PC-9 (cell line): ENCODE measurements around the gene MCTP1. TPM values are rescaled to one million over a fixed set of nuclear protein-coding genes. Genes with fewer than 3 reads are reported as not detected.

Experiments
- BruUV-seq: library from RNA; stranded (reverse); fragments of 400-500 nt; replicated peaks from 2 replicates; lab custom pipeline; 2021; lab: Mats Ljungman, UMichigan
- CTCF ChIA-PET: fragments of 300-600 bp; sonication (Branson Sonifier 250); formaldehyde crosslinking; loops from one replicate; lab custom pipeline; 2022; ENCODE audit warnings: antibody characterized with exemption; lab: Charles Lee
- POLR2A ChIA-PET: fragments of 300-600 bp; sonication (Branson Sonifier 250); formaldehyde crosslinking; loops from one replicate; lab custom pipeline; 2022; ENCODE audit warnings: antibody characterized with exemption; ENCODE audit not compliant: unreplicated experiment; lab: Charles Lee
- DNase-seq, 2 experiments: peaks; one replicate each; pipeline versions ENCODE4 v3.0.0 to v3.0.0-alpha.2; 2015 to 2022; ENCODE audit warnings: mixed read lengths in 1 of 2
- H2AFZ ChIP-seq: fragments of 200-600 bp; sonication (generic); 2 replicates; pipeline ENCODE4 v1.8.1; 2017; ENCODE audit warnings: antibody characterized with exemption
- H3F3A ChIP-seq: fragments of 200-600 bp; sonication (generic); 2 replicates; pipeline ENCODE4 v1.8.1; 2017; ENCODE audit warnings: antibody characterized with exemption, mild to moderate bottlenecking, low read depth; ENCODE audit not compliant: insufficient read depth
- H3K27ac ChIP-seq: fragments of 200-600 bp; sonication (generic); 2 replicates; pipeline ENCODE4 v1.6.1; 2016; ENCODE audit warnings: mixed run types
- H3K27me3 ChIP-seq: fragments of 200-600 bp; sonication (generic); 2 replicates; pipeline ENCODE4 v1.6.1; 2016; ENCODE audit warnings: low read depth, mixed run types; ENCODE audit not compliant: insufficient read depth
- H3K36me3 ChIP-seq: fragments of 200-600 bp; sonication (generic); 2 replicates; pipeline ENCODE4 v1.6.1; 2016; ENCODE audit warnings: low read depth, mixed run types
- H3K4me1 ChIP-seq: fragments of 200-600 bp; sonication (generic); replicated peaks from 2 replicates; pipeline ENCODE4 v1.6.1; 2016; ENCODE audit warnings: mixed run types; ENCODE audit not compliant: insufficient read depth
- H3K4me2 ChIP-seq: fragments of 200-600 bp; sonication (generic); 2 replicates; pipeline ENCODE4 v1.6.1; 2017; ENCODE audit warnings: mixed run types
- H3K4me3 ChIP-seq: fragments of 200-600 bp; sonication (generic); 2 replicates; pipeline ENCODE4 v1.6.1; 2016; ENCODE audit warnings: mixed run types
- H3K79me2 ChIP-seq: fragments of 200-600 bp; sonication (generic); 2 replicates; pipeline ENCODE4 v1.6.1; 2017; ENCODE audit warnings: low read depth, mixed run types
- H3K9me2 ChIP-seq: fragments of 200-600 bp; sonication (generic); 2 replicates; pipeline ENCODE4 v1.8.1; 2017; ENCODE audit warnings: mild to moderate bottlenecking; ENCODE audit not compliant: insufficient read depth
- H3K9me3 ChIP-seq: fragments of 200-600 bp; sonication (generic); 2 replicates; pipeline ENCODE4 v1.8.1; 2016; ENCODE audit warnings: low read depth; ENCODE audit not compliant: insufficient read depth
- H4K20me1 ChIP-seq: fragments of 200-600 bp; sonication (generic); 2 replicates; pipeline ENCODE4 v1.8.1; 2017; ENCODE audit not compliant: insufficient read depth
- EZH2 ChIP-seq: fragments of 200-600 bp; sonication (generic); IDR thresholded peaks from 2 replicates; pipeline ENCODE4 v1.8.0; 2017; ENCODE audit warnings: antibody characterized with exemption, low read depth
- intact Hi-C: fragments of 100-400 bp; cut with micrococcal nuclease; formaldehyde crosslinking; loops from one replicate; pipeline ENCODE4 v1.10.0; 2022; ENCODE audit not compliant: unreplicated experiment
- total RNA-seq: library from RNA; stranded (reverse); gene quantifications from 2 replicates; pipeline ENCODE4 v1.2.3, GENCODE V29; 2021
- TF ChIP-seq, protein P1 (sequence below): fragments of 200-600 bp; sonication (generic); conservative IDR thresholded peaks from 2 replicates; pipeline ENCODE4 v1.6.1; 2017; ENCODE audit warnings: mixed run types, antibody characterized with exemption, mild to moderate bottlenecking, moderate library complexity

The MCTP1 gene
- total RNA-seq, 1 experiment from 2014 or later = 3.9 TPM

DNA sequence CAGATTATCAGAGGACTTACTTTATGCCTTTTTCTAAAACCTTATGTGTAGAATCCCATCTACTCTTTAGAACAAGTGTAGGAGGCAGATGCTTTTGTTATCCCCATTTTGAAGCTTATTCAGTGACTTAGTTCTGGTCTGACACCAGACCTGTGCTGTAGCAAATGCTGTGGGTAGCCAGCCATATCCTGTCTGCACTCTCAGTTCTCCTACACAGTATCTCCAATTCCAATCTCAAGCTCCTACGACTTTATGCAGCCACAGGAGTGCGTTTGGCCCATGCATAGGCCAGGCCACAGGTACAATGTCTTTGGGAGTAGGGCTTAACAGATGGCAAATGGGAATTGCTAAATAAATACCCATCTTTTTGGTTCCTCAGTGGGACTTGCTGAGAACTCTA, 292.6 kb downstream of the MCTP1 start:
- no TSS peak for BruUV-seq
- no peak for DNase-seq
- no peaks in the 10 kb centered on the region for H3K9me2 ChIP-seq
- no peaks in the 10 kb centered on the region for H3F3A ChIP-seq
- no peak for TF ChIP-seq EZH2
- TF ChIP-seq, protein P1, sequence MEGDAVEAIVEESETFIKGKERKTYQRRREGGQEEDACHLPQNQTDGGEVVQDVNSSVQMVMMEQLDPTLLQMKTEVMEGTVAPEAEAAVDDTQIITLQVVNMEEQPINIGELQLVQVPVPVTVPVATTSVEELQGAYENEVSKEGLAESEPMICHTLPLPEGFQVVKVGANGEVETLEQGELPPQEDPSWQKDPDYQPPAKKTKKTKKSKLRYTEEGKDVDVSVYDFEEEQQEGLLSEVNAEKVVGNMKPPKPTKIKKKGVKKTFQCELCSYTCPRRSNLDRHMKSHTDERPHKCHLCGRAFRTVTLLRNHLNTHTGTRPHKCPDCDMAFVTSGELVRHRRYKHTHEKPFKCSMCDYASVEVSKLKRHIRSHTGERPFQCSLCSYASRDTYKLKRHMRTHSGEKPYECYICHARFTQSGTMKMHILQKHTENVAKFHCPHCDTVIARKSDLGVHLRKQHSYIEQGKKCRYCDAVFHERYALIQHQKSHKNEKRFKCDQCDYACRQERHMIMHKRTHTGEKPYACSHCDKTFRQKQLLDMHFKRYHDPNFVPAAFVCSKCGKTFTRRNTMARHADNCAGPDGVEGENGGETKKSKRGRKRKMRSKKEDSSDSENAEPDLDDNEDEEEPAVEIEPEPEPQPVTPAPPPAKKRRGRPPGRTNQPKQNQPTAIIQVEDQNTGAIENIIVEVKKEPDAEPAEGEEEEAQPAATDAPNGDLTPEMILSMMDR = no peak
- no peaks in the 10 kb centered on the region for H3K79me2 ChIP-seq
- CTCF ChIA-PET = no interaction called here
- no peak overlapping the region for H2AFZ ChIP-seq
- H3K27me3 ChIP-seq = no peaks in the 10 kb centered on the region
- H3K27ac ChIP-seq = no peak overlapping the region
- no peaks in the 10 kb centered on the region for H4K20me1 ChIP-seq
- peaks cover 13% of the 10 kb centered on the region for H3K4me1 ChIP-seq
- H3K4me2 ChIP-seq = no peak overlapping the region
- H3K4me3 ChIP-seq = no peak overlapping the region
- no peaks in the 10 kb centered on the region for H3K36me3 ChIP-seq
- no peaks in the 10 kb centered on the region for H3K9me3 ChIP-seq
- POLR2A ChIA-PET = no interaction called here
- intact Hi-C loops = no loop called here

DNA sequence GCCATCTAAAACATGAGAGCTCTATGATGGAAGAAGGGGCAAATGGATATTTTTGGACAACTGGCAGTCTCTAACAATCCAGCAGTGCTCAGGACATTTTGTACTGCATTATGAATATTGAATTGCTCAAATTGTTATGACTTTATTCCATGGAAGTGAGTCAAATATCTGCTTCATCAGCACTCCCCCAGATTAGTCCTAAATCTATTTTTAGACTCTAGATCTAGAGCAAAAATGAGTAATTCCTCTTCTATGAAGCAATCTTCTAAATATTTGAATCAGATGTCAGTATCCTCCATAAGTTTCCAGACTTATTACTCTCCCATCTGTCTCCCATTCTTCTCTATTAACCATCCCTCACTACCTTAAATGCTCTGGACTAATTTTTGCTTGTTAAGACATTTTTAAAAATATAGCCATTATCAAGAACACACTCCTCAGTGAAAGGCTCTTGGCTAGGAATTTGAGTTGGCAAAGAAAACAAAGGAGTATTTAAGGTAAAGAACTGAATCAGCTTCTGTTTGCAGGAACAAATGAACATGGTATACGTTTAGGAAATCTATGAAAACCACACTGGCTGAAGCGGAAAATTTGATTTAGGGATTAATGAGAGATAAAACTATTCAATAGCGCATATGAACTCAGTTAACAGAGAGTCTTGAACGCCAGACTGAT, 300.9 kb downstream of the MCTP1 start:
- Histone ChIP-seq H3K27ac (no peak overlapping the region), H3K27me3 (no peaks in the 10 kb centered on the region), H3K4me2 (no peak overlapping the region), H3K79me2 (no peaks in the 10 kb centered on the region), H3K9me2 (no peaks in the 10 kb centered on the region), H3K4me1 (no peaks in the 10 kb centered on the region), H3K9me3 (no peaks in the 10 kb centered on the region), H2AFZ (no peak overlapping the region), H3F3A (no peaks in the 10 kb centered on the region), H4K20me1 (no peaks in the 10 kb centered on the region), H3K36me3 (no peaks in the 10 kb centered on the region), H3K4me3 (no peak overlapping the region)
- no TSS peak for BruUV-seq
- POLR2A ChIA-PET = no interaction called here
- DNase-seq = no peak
- intact Hi-C loops = no loop called here
- no peak for TF ChIP-seq EZH2
- TF ChIP-seq, protein P1 = no peak
- CTCF ChIA-PET = no interaction called here

DNA sequence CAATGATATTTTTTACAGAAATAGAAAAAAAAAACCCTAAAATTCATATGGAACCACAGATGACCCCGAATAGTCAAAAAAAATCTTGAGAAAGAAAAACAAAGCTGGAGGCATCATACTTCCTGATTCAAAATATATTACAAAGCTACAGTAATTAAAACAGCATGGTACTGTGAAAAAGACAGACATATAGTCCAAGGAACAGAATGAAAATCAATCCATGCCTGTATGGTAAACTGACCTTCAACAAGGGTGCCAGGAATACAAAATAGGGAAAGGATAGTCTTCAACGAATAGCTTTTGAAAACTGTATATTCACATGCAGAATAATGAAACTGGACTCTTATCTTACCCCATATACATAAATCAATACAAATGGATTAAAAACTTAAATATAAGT, 307.5 kb downstream of the MCTP1 start:
- ChIA-PET POLR2A (no interaction called here), CTCF (no interaction called here)
- no peaks in the 10 kb centered on the region for H3K27me3 ChIP-seq
- H3K36me3 ChIP-seq = no peaks in the 10 kb centered on the region; the same call in 1 of the 2 replicates
- H3K4me2 ChIP-seq = no peak overlapping the region
- H4K20me1 ChIP-seq = no peaks in the 10 kb centered on the region
- no peak overlapping the region for H2AFZ ChIP-seq
- H3F3A ChIP-seq = no peaks in the 10 kb centered on the region
- no peak overlapping the region for H3K4me3 ChIP-seq
- no peak overlapping the region for H3K27ac ChIP-seq
- TF ChIP-seq, protein P1 = no peak
- no peak for TF ChIP-seq EZH2
- no peaks in the 10 kb centered on the region for H3K79me2 ChIP-seq
- H3K4me1 ChIP-seq = no peaks in the 10 kb centered on the region
- H3K9me2 ChIP-seq = no peaks in the 10 kb centered on the region
- intact Hi-C loops = no loop called here
- no peak for DNase-seq
- BruUV-seq = no TSS peak
- H3K9me3 ChIP-seq = 0 out of 2 replicates have a peak, but pooled peaks cover 13% of the 10 kb centered on the region
